Measurements from ENCODE around the gene B3GNT7.
"Not testable (repeated sequence)": the region's sequence is repeated elsewhere in the genome, so short reads cannot be mapped to it uniquely, and the experiment has no call there.

The B3GNT7 gene

DNA sequence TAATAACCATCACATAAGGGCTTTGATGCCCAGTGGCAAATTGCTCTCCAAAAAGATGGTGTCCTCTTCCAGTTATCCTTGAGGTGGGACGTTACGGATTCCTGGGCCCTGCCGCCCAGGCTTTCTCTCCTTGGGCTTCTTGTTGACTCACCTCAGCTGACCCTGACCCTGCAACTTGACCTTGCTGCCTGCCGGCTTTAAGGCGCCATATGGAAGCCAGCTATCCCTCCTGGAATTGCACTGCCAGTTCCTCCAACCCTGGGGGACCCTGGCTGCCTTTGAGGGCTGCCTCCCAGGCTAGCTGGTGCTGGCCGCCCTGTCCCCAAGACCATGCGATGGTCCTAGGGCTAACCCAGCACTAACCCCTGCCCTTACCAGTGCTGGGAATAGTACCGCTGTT lies 28.3 kb upstream of the B3GNT7 start:
- no peak for DNase-seq

DNA sequence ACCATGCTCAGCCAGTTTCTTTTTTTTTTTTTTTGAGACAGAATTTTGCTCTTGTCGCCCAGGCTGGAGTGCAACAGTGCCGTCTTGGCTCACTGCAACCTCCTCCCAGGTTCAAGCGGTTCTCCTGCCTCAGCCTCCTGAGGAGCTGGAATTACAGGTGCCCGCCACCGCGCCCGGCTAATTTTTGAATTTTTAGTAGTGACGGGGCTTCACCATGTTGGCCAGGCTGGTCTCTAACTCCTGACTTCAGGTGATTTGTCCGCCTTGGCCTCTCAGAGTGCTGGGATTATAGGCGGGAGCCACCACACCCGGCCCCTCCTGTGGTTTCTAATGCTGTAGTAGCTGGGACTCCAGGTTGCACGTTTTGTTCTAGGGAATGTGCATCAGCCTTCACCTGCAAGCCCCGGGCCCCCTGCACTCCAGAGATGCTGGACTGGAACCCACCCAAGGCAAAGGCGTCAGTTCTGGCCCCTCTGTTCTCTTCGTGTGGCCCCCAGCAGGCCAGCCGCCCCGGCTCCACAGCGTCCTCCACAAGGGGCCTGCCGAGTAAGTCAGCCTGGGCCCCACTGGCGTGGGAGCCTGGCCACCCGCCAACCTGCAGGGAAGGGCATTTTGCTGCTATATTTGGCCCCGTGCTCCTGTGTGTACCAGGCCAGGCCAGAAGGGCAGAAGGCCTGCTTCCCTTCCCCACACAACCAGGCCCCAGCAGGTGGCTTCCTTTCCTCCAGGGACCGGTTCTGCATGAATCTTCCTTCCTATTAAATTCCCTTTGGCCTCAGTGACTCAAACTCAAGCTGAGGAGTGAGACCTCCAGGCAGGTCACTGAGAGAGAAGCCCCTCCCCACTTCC lies 25.7 kb upstream of the B3GNT7 start:
- DNase-seq = no peak

DNA sequence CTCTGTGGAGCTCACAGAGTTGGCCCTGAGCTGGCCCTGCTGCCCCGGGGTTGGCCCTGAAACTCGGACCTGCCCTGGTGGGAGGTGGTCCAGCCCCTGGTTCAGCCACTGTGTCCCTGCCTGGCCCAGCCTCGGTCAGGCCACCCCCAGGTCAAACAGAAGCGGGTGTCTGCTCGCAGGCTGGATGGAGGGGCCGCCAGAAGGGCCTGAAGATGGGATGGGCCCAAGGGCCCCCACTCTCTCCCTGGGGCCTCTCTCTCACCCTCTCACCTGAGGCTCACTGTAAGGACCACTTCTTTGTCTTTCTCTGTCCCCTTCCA lies 25.1 kb upstream of the B3GNT7 start:
- DNase-seq = no peak

DNA sequence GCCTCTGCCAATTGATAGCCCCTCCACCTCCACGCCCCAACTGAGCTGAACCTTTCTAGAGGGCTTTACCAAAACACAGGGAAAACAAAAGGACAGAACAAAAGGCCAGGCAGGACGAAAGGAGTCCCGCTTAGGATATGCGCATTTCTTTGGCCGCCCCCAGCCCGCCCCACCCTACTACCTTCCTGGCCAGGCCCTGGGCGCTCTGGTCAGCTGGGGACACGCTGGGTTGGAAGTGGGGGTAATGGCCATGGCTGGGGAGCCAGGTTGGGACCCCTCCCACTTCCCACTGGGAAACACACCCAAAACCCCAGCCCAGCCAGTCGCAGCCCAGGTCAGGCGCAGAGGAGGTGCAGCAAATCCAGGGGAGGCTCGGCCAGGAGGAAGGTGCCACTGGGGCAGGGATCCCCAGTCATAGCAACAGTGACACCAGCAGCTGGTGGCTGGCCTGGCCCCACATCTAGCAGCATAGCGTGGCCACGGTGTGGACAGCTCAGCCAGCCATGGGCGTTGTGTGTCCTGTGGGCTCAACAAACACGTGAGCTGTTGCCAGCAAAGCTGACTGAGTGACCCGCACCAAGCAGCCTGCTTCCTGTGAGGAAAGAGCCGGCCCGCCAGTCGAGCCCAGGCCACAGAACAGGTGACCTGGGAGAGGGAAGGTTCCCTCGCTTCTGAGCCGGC lies 24.6 kb upstream of the B3GNT7 start:
- DNase-seq = no peak

DNA sequence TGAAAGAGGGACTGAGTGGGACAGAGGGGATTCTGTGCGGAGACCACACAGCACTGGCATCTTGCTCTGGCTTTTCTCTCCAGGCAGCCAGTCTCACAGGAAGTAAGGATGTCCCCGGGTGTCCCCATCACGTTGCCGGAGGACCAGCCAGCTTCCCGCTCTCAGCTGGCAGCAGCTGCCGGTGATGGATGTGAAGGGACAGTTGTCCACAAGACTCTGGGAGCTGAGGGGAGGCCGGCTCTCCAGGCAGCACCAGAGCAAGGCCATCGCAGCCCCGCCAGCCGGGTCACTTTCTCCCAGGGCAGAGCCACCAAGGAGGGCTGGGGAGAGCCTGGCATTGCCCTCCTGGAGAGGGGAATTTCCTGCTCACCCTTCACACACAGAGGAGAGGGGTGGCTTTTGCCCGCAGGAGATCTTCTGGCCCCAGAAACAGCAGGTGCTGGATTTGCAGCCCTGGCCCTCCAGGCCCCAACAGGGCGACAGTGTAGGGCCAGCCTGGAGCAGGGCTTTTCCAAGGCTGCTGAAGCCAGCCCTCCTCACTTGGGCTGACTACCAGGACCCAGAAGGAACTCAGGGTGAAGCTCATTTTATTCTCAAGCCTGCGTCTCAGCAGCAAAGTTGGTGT lies 24.0 kb upstream of the B3GNT7 start:
- no peak for DNase-seq

DNA sequence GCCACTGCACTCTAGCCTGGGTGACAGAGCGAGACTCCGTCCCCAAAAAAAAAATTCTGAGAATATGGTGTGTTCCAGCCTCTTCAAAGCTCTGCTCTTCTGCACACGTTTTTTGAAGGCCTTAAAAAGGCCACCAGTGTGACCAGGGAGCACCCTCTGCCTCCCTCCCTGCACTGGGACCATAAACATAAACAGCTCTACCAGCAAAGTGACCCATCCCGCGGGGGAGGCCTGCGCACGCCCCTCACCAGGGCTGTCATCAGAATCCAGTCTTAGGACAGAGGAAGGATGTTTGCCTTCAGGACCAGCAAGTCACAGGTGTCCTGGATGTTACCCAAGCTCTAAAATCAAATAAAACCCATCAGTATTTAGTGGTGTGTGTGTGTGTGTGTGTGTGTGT lies 23.2 kb upstream of the B3GNT7 start:
- no peak for DNase-seq

DNA sequence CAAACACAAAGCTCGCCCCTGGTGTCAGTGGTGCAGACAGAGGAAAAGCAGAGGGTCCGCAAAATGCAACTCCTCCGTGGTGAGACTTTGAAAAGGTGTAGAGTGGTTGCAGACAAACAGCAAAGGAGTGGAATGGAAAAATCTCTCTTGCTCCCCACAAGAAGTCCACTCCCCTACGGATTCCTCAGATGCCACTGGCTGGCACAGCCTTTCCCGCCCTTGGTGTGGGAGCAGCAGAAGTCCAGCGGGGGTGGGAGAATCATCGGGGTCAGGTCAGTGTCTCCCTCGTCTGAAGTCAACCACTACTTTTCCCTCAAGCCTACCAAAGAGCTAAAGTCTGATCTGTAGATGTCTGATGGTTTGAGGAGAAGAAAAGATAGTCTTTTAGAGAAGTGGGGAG lies 22.3 kb upstream of the B3GNT7 start:
- no peak for DNase-seq

DNA sequence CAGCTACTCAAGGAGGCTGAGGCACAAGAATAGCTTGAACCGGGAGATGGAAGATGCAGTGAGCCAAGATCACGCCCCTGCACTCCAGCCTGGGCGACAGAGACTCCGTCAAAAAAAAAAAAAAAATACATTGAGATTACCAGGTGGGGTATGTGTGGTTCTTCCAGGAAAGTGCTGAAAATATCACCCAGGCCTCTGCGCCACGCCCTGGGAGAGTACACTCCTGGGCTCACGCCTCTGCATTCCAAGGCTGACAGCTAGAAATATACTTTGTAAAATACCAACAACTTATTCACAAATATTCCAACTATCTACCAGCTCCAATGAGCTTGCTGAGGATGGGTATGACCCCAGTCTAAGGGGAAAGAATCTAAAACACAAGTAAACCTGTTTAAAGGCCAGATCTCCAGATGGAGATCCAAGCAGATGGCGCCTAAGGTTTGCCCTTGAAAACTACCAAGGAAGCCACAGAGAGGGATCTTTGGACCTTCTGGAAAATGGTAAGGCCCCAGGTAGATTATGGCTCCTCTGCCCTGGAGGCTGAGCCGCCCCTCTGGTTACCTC lies 21.6 kb upstream of the B3GNT7 start:
- no peak for DNase-seq

DNA sequence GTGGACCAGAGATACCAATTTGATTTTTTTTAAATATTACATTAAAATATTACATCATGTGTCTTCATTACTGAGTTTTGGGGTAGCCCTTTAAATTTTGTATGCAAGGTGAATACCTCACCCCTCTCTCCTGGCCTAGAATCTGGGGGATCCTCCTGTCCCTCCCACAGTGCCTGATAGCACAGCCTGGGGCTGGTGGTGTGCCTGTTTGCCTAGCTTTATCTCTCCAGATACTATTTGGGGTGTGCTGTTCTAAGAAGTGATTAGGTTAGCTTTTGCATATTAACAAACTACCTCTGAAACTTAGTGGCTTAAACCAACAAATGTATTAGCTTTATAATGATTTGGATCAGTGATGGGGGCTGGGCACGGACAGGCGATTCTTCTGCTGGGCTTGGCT lies 20.7 kb upstream of the B3GNT7 start:
- DNase-seq = no peak

DNA sequence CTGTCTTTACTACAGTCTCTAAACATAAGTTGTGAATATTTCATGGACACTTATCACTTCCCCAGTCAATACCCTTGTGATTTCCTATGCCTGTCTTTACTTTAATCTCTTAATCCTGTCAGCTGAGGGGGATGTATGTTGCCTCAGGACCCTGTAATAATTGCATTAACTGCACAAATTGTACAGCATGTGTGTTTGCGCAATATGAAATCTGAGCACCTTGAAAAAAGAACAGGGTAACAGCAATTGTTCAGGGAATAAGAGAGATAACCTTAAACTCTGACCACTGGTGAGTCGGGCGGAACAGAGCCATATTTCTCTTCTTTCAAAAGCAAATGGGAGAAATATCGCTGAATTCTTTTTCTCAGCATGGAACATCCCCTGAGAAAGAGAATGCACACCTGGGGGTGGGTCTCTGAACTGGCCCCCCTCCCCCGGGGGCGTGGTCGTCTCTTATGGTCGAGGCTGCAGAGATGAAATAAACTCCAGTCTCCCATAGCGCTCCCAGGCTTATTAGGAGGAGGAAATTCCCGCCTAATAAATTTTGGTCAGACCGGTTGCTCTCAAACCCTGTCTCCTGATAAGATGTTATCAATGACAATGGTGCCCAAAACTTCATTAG lies 19.4 kb upstream of the B3GNT7 start:
- not testable (repeated sequence) for DNase-seq

DNA sequence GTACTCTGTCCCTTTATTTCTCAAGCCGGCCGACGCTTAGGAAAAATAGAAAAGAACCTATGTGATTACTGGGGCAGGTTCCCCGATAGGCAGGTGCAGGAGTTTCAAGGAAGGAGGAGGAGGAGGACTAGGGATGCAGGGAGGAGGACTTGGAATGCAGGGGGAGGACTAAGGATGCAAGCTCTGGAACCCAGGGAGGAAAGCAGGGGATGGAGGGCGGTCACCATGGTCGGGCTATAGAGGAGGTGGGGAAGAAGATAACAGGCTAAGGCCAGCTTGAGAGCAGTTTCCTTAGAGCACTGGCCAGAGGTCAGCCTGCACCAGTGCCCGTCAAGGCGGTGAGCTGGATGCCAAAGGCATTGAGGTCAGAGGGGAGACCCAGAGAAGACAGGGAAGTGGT lies 18.7 kb upstream of the B3GNT7 start:
- DNase-seq = no peak

DNA sequence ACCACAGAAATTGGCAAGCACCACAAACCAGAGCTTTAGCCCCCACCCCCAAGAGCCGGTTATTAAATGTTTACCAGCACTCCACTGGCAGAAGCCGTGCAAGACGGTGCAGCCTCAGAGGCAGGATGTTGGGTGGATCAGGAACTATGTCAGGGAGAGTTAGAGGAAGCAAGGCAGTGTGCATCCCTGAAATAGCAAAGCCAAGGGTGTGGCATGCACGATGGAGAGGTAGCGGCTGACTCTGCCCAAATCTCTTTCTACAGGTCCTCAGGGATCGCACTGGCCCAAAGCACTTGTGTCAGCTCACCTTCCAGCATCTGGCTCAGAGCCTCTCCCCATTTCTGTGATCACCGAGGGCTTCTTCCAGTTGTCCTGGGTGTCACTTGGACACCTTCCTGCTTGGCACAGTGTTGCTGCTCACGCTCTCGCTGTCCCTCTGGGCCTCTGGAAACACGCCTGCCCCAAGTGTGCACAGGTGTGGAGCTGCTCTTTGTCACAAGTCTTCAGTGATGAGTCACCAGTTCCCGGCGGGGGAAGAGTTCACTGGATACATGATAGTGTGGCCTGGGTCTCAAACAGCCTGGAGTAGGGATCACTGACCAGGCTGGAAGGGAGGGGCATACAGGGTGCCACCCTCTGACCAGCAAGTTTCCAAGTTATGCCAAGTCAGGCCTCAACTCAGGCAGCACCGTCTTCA lies 17.3 kb upstream of the B3GNT7 start:
- no peak for DNase-seq

DNA sequence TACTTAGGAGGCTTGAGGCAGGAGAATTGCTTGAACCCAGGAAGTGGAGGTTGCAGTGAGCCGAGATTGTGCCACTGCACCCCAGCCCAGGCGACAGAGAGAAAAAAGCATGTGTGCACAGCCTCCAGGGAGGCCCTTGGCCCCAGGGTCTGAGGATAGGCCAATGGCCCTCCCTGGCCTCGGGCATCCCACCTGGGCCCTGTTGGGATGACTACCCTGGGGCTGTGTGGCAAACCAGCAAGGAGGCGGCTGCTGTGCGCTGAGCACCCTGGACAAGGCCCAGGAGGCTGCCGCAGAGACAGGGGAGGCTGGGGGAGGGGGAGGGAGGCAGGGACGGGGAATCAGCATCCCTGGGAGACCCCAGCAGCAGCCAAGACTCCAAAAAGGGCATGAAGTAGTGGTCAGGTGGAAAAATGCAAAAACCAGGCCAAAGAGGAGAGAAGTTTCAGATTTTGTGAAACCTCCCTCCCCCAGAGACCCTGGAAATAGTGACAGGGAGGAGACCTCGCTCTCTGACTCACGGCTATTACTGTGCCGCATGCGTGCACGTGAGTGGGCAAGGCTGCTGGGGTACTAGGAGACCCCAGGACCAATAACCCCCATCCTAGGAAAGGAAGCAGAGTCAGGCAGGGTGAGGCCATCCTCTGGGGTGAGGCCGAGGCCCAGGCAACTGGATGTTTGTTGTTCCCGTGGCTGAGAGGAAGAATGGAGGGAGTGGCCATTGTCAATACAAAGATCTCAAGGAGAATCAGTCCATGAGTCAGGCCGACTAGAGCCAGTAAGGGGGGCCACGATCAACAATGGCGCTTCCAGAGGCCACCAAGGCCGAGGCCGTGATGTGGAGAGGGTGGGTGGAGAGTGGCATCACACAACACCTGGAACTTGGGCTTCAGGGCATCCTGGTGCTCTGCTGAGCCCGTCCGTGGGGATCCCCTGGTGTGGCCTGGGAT lies 16.0 kb upstream of the B3GNT7 start:
- no peak for DNase-seq

DNA sequence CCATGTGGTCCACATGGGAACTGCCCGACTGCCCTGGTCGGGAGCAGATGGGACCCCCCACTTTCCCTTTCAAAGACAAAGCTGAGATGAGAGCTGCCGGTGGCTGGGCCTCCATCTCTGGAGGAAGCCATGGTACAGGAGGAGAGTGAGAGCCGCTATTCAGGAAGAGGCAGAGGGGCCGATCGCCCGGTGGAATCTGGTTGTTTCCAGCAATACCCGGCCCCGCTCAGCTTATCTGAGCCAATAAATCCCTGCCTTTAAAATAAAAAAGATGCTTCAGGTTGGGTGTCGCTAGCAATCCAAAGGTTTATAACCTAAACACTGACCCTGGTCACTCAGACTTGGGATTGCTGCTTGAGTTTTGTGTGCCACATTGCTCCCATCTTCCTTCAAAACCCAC lies 15.2 kb upstream of the B3GNT7 start:
- no peak for DNase-seq

DNA sequence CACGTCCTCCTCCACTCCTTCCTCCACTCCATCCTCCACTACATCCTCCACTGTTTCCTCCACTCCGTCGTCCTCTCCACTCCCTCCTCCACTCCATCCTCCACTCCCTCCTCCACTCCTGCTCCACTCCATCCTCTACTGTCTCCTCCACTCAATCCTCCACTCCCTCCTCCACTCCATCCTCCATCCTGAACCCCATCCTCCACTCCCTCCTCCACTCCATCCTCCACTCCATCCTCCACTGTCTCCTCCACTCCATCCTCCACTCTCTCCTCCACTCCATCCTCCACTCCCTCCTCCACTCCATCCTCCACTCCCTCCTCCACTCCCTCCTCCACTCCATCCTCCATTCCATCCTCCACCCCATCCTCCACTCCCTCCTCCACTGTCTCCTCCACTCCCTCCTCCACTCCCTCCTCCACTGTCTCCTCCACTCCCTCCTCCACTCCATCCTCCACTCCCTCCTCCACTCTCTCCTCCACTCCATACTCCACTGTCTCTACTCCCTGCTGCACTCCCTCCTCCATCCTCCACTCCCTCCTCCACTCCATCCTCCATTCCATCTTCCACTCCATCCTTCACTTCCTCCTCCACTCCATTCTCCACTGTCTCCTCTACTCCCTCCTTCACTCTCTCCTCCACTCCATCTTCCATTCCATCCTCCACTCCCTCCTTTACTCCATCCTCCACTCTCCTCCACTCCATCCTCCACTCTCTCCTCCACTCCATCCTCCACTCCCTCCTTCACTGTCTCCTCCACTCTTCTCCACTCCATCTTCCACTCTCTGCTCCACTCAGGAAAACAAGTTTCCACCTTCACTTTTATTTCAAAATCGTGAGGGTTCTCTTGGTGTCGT lies 14.3 kb upstream of the B3GNT7 start:
- no peak for DNase-seq

DNA sequence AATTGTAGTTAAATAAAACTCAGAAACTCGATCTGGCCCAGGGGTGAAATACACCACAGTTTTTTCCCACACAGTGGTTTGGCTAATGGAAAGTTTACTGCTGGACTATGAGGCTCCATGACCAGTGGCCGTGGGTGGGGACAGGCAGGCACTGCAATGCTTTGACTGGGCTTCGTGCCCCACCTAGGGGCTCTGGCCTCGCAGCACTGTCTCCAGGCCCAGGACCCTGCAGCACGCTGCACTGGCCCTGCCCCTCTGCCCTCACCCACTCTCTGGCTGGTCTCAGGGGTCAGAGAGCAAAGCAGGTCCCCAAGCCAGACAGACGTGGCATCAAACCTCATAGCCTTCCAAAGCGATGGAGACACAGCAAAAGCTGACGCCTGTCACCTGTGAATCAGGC lies 13.4 kb upstream of the B3GNT7 start:
- no peak for DNase-seq

DNA sequence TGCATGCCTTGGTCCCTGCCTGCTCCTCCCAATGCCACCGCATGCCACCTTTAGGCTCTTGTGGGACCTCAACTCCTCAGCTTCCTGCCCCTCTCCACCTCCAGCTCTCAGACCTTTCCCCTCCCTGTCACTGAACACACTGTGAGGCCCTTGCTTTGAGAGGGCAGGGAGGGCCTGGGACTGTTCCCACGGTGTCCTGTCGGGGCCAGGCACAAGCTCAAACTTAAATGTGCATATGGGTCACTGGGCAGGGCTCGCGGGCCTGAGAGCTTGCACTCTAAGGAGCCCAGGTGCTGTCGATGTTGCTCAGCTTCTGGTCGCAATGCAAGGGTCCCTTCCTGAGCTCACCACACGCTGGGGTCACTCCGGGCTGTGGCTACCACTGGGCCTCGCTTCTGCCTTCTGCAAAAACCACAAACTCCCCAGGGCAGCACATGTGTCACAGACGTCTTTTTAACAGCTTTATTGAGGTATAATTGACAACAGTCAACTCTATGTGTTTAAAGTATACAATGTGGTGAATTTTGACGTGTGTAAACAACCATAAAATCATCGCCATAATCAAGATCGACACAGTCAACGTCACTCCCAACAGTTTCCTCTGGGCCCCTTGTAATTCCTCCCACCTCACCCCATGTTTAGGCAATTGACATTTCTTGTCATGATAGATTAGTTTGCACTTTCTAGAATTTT lies 11.9 kb upstream of the B3GNT7 start:
- no peak for DNase-seq

DNA sequence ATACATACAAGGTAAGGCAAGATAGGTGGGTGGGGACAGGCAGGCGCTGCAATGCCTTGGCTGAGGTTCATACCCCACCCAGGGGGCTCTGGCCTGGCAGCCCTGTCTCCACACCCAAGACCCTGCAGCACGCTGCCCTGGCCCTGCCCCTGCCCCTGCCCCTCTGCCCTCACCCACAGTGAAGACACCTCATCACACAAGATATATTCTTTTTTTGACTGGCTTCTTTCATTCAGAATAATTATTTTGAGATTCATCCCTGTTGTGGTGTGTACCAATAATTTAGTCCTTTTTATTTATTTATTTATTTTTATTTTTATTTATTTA lies 11.4 kb upstream of the B3GNT7 start:
- DNase-seq = no peak

DNA sequence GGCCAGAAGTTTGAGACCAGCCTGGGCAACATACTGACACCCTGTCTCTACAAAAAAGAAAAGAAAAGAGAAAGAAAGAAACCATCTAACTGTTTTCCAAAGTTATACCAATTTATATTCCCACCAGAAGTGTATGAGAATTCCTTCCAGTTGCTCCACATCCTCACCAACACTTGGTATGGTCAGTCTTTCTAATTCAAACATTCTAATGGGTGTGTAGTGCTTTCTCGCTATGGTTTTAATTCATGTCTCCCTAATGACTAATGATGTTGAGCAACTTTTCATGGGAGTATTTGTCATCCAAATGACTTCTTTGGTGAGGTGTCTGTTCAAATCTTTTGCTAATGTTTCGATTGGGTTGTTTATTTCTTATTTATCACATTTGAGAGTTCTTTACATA lies 10.5 kb upstream of the B3GNT7 start:
- DNase-seq = no peak

DNA sequence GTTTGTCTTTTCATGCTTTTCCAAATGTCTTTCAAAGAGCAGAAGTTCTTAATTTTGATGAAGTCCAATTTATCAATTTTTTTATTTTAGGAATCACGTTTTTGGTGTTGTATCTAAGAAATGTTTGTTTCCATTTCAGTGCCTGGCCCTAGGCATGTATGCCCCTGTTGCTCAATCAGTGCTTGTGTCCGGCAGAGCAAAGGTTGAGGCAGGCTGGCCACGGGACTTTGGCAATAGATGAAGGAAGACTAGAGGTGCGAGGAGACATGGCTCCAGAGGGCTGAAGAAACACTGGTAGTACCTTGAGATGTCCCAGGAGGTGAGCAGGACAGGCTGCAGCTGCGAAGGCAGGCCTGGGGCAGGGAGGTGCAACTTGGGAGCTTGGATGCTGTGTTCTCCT lies 10.1 kb upstream of the B3GNT7 start:
- no peak for DNase-seq
